Esophagus (tissue), 2 donors: Measurements from ENCODE around the gene SLC10A2. TPM values are rescaled to one million over a fixed set of nuclear protein-coding genes. Genes with fewer than 3 reads are reported as not detected.
"Not testable (repeated sequence)": the region's sequence is repeated elsewhere in the genome, so short reads cannot be mapped to it uniquely, and the experiment has no call there.

Experiments
- H3K27ac ChIP-seq, 2 donors: one replicate each; pipeline ENCODE4 v1.5.1; 2013; ENCODE audit warnings: low read depth in 2 of 2, mild to moderate bottlenecking in 2 of 2, inconsistent platforms in 1 of 2, low read length in 1 of 2, moderate library complexity in 1 of 2
- H3K27me3 ChIP-seq, 2 donors: one replicate each; pipeline ENCODE4 v1.6.1; 2013; ENCODE audit warnings: low read length in 2 of 2, control low read depth in 1 of 2, mild to moderate bottlenecking in 1 of 2; ENCODE audit not compliant: insufficient read depth in 2 of 2, control insufficient read depth in 1 of 2
- H3K36me3 ChIP-seq, 2 donors: one replicate each; pipeline ENCODE4 v1.6.1; 2013; ENCODE audit warnings: low read length in 1 of 2; ENCODE audit not compliant: control insufficient read depth in 2 of 2, insufficient read depth in 2 of 2
- H3K4me1 ChIP-seq, 2 donors: one replicate each; pipeline ENCODE4 v1.6.1; 2013; ENCODE audit warnings: low read length in 1 of 2; ENCODE audit not compliant: control insufficient read depth in 2 of 2, insufficient read depth in 2 of 2
- H3K4me3 ChIP-seq, 2 donors: one replicate each; pipeline ENCODE4 v1.5.1; 2013; ENCODE audit warnings: low read length in 2 of 2, mild to moderate bottlenecking in 2 of 2, low read depth in 1 of 2, moderate library complexity in 1 of 2
- H3K9me3 ChIP-seq, 2 donors: one replicate each; pipeline ENCODE4 v1.6.1; 2013; ENCODE audit warnings: mild to moderate bottlenecking in 2 of 2, low read depth in 1 of 2, low read length in 1 of 2, moderate library complexity in 1 of 2; ENCODE audit not compliant: control insufficient read depth in 2 of 2, insufficient read depth in 1 of 2
- WGBS, 2 donors: extraction: QIAGEN DNeasy Blood & Tissue Kit; methylation state at CpG; one replicate each; pipeline ENCODE4 v1.1.7; 2013; 5-methylcytosine and 5-hydroxymethylcytosine counted together
- polyA plus RNA-seq, 2 donors: library from polyadenylated mRNA; stranded (reverse); fragments of 200-250 nt; gene quantifications; one replicate each; pipeline ENCODE4 v1.2.3, GENCODE V29; 2013
- donor health status: healthy with polysubstance abuse.
- donor health status: Bipolar disorder and iron deficiency.

Gene SLC10A2
- polyA plus RNA-seq, 2 donors: not detected

GRCh38 chr13:103098535-103098934, 32.3 kb upstream of the SLC10A2 start:
- no peaks in the 10 kb centered on the region for H3K36me3 ChIP-seq
- H3K4me1 ChIP-seq: no peaks in the 10 kb centered on the region
- peaks cover 0 to 3% of the 10 kb centered on the region in 2 donors for H3K9me3 ChIP-seq
- no peak overlapping the region for H3K27ac ChIP-seq
- H3K27me3 ChIP-seq: no peaks in the 10 kb centered on the region
- no peak overlapping the region for H3K4me3 ChIP-seq
- WGBS, 2 donors: 75 to 77% methylated on average over 3 of the region's 3 CpGs

- Histone ChIP-seq H3K4me3 (no peak overlapping the region), H3K36me3 (no peaks in the 10 kb centered on the region), H3K27ac (no peak overlapping the region), H3K27me3 (no peaks in the 10 kb centered on the region), H3K4me1 (no peaks in the 10 kb centered on the region), H3K9me3 (peaks cover 3 to 5% of the 10 kb centered on the region in 2 donors)
- 86 to 89% methylated on average over 7 of the region's 7 CpGs for WGBS, 2 donors
Measured at GRCh38 chr13:103097366-103097928, 31.2 kb upstream of the SLC10A2 start.

- H3K36me3 ChIP-seq, H3K27me3 ChIP-seq, H3K9me3 ChIP-seq, H3K4me3 ChIP-seq, H3K4me1 ChIP-seq, H3K27ac ChIP-seq: not testable (repeated sequence)
- 83 to 95% methylated on average over 1 of the region's 1 CpG for WGBS, 2 donors
Measured at GRCh38 chr13:103093649-103094048, 27.4 kb upstream of the SLC10A2 start.

- Histone ChIP-seq H3K27me3 (no peaks in the 10 kb centered on the region), H3K27ac (no peak overlapping the region), H3K4me3 (no peak overlapping the region), H3K4me1 (no peaks in the 10 kb centered on the region), H3K36me3 (no peaks in the 10 kb centered on the region), H3K9me3 (peaks cover 0 to 2% of the 10 kb centered on the region in 2 donors)
- WGBS, 2 donors: 65 to 73% methylated on average over 3 of the region's 3 CpGs
Measured at GRCh38 chr13:103087275-103087674, 21.1 kb upstream of the SLC10A2 start.

- no peaks in the 10 kb centered on the region for H3K4me1 ChIP-seq
- H3K4me3 ChIP-seq: no peak overlapping the region
- 48 to 52% methylated on average over 2 of the region's 2 CpGs for WGBS, 2 donors
- no peaks in the 10 kb centered on the region for H3K36me3 ChIP-seq
- no peaks in the 10 kb centered on the region for H3K27me3 ChIP-seq
- no peaks in the 10 kb centered on the region for H3K9me3 ChIP-seq
- no peak overlapping the region for H3K27ac ChIP-seq
Measured at GRCh38 chr13:103081435-103081834, 15.2 kb upstream of the SLC10A2 start.

- Histone ChIP-seq H3K27me3 (no peaks in the 10 kb centered on the region), H3K9me3 (no peaks in the 10 kb centered on the region), H3K27ac (no peak overlapping the region), H3K4me1 (no peaks in the 10 kb centered on the region), H3K4me3 (no peak overlapping the region), H3K36me3 (no peaks in the 10 kb centered on the region)
- WGBS, 2 donors: 70 to 81% methylated on average over 5 of the region's 5 CpGs
Measured at GRCh38 chr13:103078158-103078557, 11.9 kb upstream of the SLC10A2 start.

GRCh38 chr13:103068836-103069235, 2.6 kb upstream of the SLC10A2 start:
- 90% methylated on average over 1 of the region's 1 CpG for WGBS, 2 donors
- H3K36me3 ChIP-seq: no peaks in the 10 kb centered on the region
- H3K4me1 ChIP-seq: peaks cover 0 to 2% of the 10 kb centered on the region in 2 donors
- H3K4me3 ChIP-seq: no peak overlapping the region
- no peaks in the 10 kb centered on the region for H3K9me3 ChIP-seq
- no peak overlapping the region for H3K27ac ChIP-seq
- no peaks in the 10 kb centered on the region for H3K27me3 ChIP-seq

- Histone ChIP-seq H3K27me3 (no peaks in the 10 kb centered on the region), H3K4me3 (no peak overlapping the region), H3K4me1 (peaks cover 0 to 2% of the 10 kb centered on the region in 2 donors), H3K9me3 (no peaks in the 10 kb centered on the region), H3K36me3 (no peaks in the 10 kb centered on the region), H3K27ac (no peak overlapping the region)
- 70 to 75% methylated on average over 7 of the region's 7 CpGs for whole genome bisulfite sequencing, 2 donors
Measured at GRCh38 chr13:103067751-103068555, 1.7 kb upstream of the SLC10A2 start.

- Histone ChIP-seq H3K27ac (no peak overlapping the region), H3K27me3 (no peaks in the 10 kb centered on the region), H3K36me3 (no peaks in the 10 kb centered on the region), H3K4me3 (no peak overlapping the region), H3K4me1 (peaks cover 0 to 2% of the 10 kb centered on the region in 2 donors), H3K9me3 (no peaks in the 10 kb centered on the region)
- 63 to 67% methylated on average over 3 of the region's 3 CpGs for WGBS, 2 donors
Measured at GRCh38 chr13:103066781-103067345, 646 bp upstream of the SLC10A2 start.
